Left lung (tissue), 10 donors: ENCODE results near the gene KCNE3. TPM values are rescaled to one million over a fixed set of nuclear protein-coding genes. Genes with fewer than 3 reads are reported as not detected.
"Not testable (repeated sequence)": the region's sequence is repeated elsewhere in the genome, so short reads cannot be mapped to it uniquely, and the experiment has no call there.

Source experiments
- ATAC-seq: fragments of 200-7000 bp; cut with Tn5 transposase; one replicate; pipeline ENCODE4 v1.9.1; 2020; ENCODE audit warnings: moderate library complexity
- DNase-seq, 4 donors: peaks; one replicate each; pipeline ENCODE4 v3.0.0-alpha.2; 2013 to 2020
- H3K27ac ChIP-seq, 2 donors: fragments of 200-600 bp; sonication (generic) in 1 of 2; one replicate each; pipeline versions ENCODE4 v1.5.0 to v1.8.0; 2020 to 2021
- H3K27me3 ChIP-seq, 2 donors: fragments of 200-600 bp; sonication (generic) in 1 of 2; one replicate each; pipeline versions ENCODE4 v1.5.0 to v1.8.0; 2020 to 2021
- H3K36me3 ChIP-seq, 2 donors: fragments of 200-600 bp; sonication (generic) in 1 of 2; one replicate each; pipeline versions ENCODE4 v1.5.0 to v1.8.0; 2020 to 2021
- H3K4me1 ChIP-seq, 2 donors: fragments of 200-600 bp; one replicate each; pipeline ENCODE4 v1.8.0; 2021
- H3K4me3 ChIP-seq, 2 donors: fragments of 200-600 bp; sonication (generic) in 1 of 2; one replicate each; pipeline versions ENCODE4 v1.5.0 to v1.8.0; 2020 to 2021; ENCODE audit warnings: mild to moderate bottlenecking in 1 of 2
- H3K9me3 ChIP-seq, 2 donors: fragments of 200-600 bp; sonication (generic) in 1 of 2; one replicate each; pipeline versions ENCODE4 v1.5.0 to v1.8.0; 2020 to 2021
- intact Hi-C, 2 donors: fragments of 100-400 bp; cut with DNase I; formaldehyde crosslinking; loops; one replicate each; pipeline versions ENCODE4 v1.11.2 to v1.14.2; 2022
- polyA plus RNA-seq, 6 donors: library from polyadenylated mRNA; unstranded; fragments of 120-200 nt; gene quantifications; one replicate each; pipeline ENCODE4 v1.2.1, GENCODE V29; 2013; ENCODE audit not compliant: insufficient read length in 6 of 6
- total RNA-seq, 2 donors: library from RNA; stranded (reverse); fragmentation: NEBNext Ultra II Directional; extraction: Animal tissue kit (Norgen Biotek cat#: 25700); gene quantifications; one replicate each; pipeline ENCODE4 v1.2.1, GENCODE V29; 2021
- TF ChIP-seq, protein P1 (sequence below), 2 donors: fragments of 200-600 bp; sonication (generic) in 1 of 2; IDR thresholded peaks; one replicate each; pipeline versions ENCODE4 v1.5.0 to v1.8.0; 2021; ENCODE audit warnings: antibody characterized with exemption in 2 of 2
- donor health status: DM: no; HTN: yes; CAD: no.
- donor health status: DM: no; HTN: no; CAD: no.

The KCNE3 gene
- total and polyA plus RNA-seq, 8 donors: 9.7 to 26.6 (median 13.3) TPM

DNA sequence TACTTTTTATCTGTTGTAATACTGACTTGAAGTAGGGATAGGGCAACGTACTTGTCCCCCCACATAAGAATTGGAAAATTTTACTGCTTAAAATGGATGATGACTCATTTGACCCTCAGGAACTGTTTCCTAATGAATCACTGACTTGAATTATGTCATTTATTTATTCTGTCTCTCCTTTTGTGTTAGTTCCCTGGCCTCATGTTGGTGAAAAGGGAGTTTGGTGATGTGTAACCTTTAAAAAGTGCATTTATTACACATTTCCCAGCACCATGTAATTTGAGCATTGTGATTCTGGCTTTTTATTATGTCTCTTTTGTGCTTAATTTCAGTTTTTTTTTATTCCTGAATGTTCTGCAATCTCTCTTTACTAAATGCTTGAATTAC is 48.8 kb downstream of the KCNE3 start:
- no peak for DNase-seq
- TF ChIP-seq, protein P1, sequence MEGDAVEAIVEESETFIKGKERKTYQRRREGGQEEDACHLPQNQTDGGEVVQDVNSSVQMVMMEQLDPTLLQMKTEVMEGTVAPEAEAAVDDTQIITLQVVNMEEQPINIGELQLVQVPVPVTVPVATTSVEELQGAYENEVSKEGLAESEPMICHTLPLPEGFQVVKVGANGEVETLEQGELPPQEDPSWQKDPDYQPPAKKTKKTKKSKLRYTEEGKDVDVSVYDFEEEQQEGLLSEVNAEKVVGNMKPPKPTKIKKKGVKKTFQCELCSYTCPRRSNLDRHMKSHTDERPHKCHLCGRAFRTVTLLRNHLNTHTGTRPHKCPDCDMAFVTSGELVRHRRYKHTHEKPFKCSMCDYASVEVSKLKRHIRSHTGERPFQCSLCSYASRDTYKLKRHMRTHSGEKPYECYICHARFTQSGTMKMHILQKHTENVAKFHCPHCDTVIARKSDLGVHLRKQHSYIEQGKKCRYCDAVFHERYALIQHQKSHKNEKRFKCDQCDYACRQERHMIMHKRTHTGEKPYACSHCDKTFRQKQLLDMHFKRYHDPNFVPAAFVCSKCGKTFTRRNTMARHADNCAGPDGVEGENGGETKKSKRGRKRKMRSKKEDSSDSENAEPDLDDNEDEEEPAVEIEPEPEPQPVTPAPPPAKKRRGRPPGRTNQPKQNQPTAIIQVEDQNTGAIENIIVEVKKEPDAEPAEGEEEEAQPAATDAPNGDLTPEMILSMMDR (IDR thresholded peaks at IDR 0.05): no peak
- peak; percentile 68 for ATAC-seq
- intact Hi-C loops: no loop called here
- H3K27me3 ChIP-seq: no peaks in the 10 kb centered on the region
- no peaks in the 10 kb centered on the region for H3K9me3 ChIP-seq
- peaks cover 11 to 19% of the 10 kb centered on the region in 2 donors for H3K4me1 ChIP-seq
- peak overlapping the region; percentile 39 to 77 for H3K27ac ChIP-seq
- no peak overlapping the region for H3K4me3 ChIP-seq
- no peaks in the 10 kb centered on the region for H3K36me3 ChIP-seq

DNA sequence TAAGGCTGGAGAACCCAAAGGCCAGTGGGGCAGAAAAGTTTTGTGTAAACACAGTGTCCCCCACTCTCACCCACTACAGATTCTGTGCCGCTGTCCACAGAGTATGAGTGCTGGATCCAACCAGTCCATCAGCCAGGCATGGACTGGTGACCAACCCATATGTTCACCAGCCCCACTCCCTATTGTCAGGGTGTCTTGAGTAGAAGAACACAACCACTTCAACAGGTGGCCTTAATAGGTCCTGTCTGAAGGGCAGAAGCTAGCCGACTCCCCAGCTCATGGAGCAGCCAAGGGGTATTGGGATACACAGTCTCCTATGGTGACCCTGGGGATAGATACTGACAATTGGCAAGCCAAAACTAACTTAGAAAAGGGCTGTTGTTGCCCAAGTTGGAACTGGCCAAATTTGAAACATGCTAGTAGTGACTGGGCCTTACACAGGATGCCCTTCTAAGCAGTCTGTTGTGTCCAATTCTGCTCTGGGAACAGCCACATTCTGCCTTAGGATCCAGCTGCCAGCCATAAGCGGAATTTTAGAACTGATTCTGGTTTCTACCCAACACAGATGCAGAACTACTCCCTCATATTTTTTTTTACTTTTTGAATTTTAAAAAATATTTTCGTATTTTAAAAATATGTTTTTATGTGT is 49.4 kb downstream of the KCNE3 start:
- no peak overlapping the region for H3K4me3 ChIP-seq
- ATAC-seq: peak; percentile 83
- TF ChIP-seq, protein P1 (IDR thresholded peaks at IDR 0.05): no peak
- DNase-seq: no peak
- H3K27me3 ChIP-seq: no peaks in the 10 kb centered on the region
- H3K4me1 ChIP-seq: peaks cover 11 to 19% of the 10 kb centered on the region in 2 donors
- H3K27ac ChIP-seq: peak overlapping the region; percentile 39 to 77
- H3K9me3 ChIP-seq: no peaks in the 10 kb centered on the region
- H3K36me3 ChIP-seq: no peaks in the 10 kb centered on the region
- intact Hi-C loops: no loop called here

DNA sequence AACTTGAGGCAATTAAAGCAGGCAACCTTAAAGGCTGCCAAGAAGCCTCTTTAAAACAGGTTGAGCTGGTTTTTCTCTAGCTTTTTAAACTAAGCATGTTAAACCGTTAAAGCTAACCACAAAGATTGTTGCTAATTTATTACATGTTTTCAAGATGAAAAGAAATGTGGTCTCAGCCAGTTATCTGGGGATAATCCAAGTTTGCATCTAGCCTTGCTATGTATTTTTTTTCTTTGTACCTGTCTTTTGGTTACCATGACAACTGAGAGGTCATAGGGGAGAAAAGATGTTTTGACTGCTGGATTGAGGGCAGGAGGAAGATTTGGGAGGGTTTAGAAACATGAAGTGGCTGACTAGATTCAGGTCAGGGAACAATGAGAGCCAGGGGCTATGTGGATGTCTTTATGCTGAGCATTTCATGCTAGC is 50.0 kb downstream of the KCNE3 start:
- intact Hi-C loops: no loop called here
- DNase-seq (peak in 2 of 4 donors; percentile 34 to 75), ATAC-seq (peak; percentile 66)
- TF ChIP-seq, protein P1 (IDR thresholded peaks at IDR 0.05): no peak
- Histone ChIP-seq H3K27ac (peak overlapping the region; percentile 39 to 77), H3K9me3 (no peaks in the 10 kb centered on the region), H3K36me3 (no peaks in the 10 kb centered on the region), H3K4me1 (peaks cover 11 to 19% of the 10 kb centered on the region in 2 donors), H3K27me3 (no peaks in the 10 kb centered on the region), H3K4me3 (no peak overlapping the region)

DNA sequence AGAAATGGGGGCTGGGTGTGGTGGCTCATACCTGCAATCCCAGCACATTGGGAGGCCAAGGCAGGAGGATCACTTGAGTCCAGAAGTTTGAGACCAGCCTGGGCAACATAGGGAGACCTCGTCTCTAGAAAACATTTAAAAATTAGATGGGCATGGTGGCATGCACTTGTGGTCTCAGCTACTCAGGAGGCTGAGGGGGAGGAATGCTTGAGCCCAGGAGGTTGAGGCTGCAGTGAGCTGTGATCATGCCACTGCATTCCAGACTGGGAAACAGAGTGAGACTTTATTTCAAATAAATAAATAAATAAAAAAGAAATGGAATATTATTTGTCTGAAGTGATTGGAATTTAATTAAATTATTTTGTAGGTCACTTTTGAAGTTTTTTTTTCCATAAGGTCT is 50.4 kb downstream of the KCNE3 start:
- peak; percentile 45 for ATAC-seq
- H3K4me3 ChIP-seq, H3K9me3 ChIP-seq, H3K27me3 ChIP-seq, DNase-seq, intact Hi-C loops, H3K36me3 ChIP-seq: not testable (repeated sequence)
- H3K27ac ChIP-seq: peak overlapping the region in 1 of 2 donors; percentile 77
- peaks cover 11 to 19% of the 10 kb centered on the region in 2 donors for H3K4me1 ChIP-seq

DNA sequence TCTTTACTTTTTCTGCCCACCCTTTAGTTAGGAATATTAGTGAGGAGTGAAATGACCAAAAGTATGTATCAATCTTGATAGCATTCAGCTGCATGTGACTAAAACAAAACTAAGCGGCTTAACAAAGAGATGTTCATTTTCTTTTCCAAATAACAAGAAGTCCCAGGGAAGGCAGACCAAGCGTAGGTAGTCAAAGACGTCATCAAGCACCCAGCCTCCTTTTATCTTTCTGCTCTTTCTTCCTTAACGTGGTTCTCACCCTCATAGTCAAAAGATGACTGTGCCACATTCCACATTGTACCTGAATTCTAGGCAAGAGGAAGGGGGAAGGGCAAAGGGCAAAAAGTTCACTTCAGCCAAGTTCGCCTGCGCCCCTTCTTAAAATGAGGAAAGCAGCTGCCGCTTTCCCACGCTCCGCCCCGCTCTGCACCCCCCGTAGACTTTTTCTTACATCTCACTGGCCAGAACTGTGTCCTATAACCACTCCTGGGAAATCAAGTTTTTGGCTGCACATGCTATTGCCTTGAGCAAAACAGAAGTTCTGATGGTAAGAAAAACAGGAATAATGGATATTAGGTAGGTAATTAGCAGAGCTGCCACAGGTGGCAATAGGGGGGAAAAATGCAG is 54.5 kb downstream of the KCNE3 start:
- intact Hi-C loops: no loop called here
- no peaks in the 10 kb centered on the region for H3K9me3 ChIP-seq
- H3K4me3 ChIP-seq: no peak overlapping the region
- no peak overlapping the region for H3K27ac ChIP-seq
- H3K27me3 ChIP-seq: no peaks in the 10 kb centered on the region
- DNase-seq (no peak), ATAC-seq (no peak)
- peaks cover 7 to 8% of the 10 kb centered on the region in 2 donors for H3K4me1 ChIP-seq
- no peaks in the 10 kb centered on the region for H3K36me3 ChIP-seq
- TF ChIP-seq, protein P1 (IDR thresholded peaks at IDR 0.05): no peak
